H9 (cell line): ENCODE data around the gene HNRNPR. TPM values are rescaled to one million over a fixed set of nuclear protein-coding genes. Genes with fewer than 3 reads are reported as not detected.

Source experiments
- DNase-seq: peaks from one replicate; pipeline ENCODE4 v3.0.0-alpha.2; 2017
- H2AFZ ChIP-seq: one replicate; pipeline ENCODE4 v1.6.1; 2013; ENCODE audit warnings: mild to moderate bottlenecking, low read length, control low read depth, moderate library complexity
- H2AK5ac ChIP-seq: 2 replicates; pipeline ENCODE4 v1.6.1; 2013; ENCODE audit warnings: low read length, control low read depth, mixed read lengths; ENCODE audit not compliant: insufficient read length
- H2BK120ac ChIP-seq: one replicate; pipeline ENCODE4 v1.6.1; 2013; ENCODE audit warnings: low read depth, mild to moderate bottlenecking, low read length, control low read depth, inconsistent platforms; ENCODE audit not compliant: poor library complexity, severe bottlenecking
- H2BK12ac ChIP-seq: 2 replicates; pipeline ENCODE4 v1.6.1; 2013; ENCODE audit warnings: low read length, control low read depth, mixed read lengths, low read depth; ENCODE audit not compliant: insufficient read length
- H2BK15ac ChIP-seq: 2 replicates; pipeline ENCODE4 v1.6.1; 2013; ENCODE audit warnings: low read depth, low read length, control low read depth
- H2BK20ac ChIP-seq: one replicate; pipeline ENCODE4 v1.6.1; 2013; ENCODE audit warnings: low read depth, mild to moderate bottlenecking, low read length, control low read depth, inconsistent platforms; ENCODE audit not compliant: poor library complexity, severe bottlenecking
- H2BK5ac ChIP-seq: 2 replicates; pipeline ENCODE4 v1.6.1; 2013; ENCODE audit warnings: low read length, control low read depth, mixed read lengths; ENCODE audit not compliant: insufficient read length
- H3K14ac ChIP-seq: 2 replicates; pipeline ENCODE4 v1.6.1; 2013; ENCODE audit warnings: low read length, control low read depth; ENCODE audit not compliant: insufficient read depth
- H3K18ac ChIP-seq: 2 replicates; pipeline ENCODE4 v1.6.1; 2013; ENCODE audit warnings: low read depth, mild to moderate bottlenecking, mixed read lengths, low read length, control low read depth; ENCODE audit not compliant: insufficient read length
- H3K23ac ChIP-seq: 2 replicates; pipeline ENCODE4 v1.6.1; 2013; ENCODE audit warnings: low read length, control low read depth, mixed read lengths, low read depth; ENCODE audit not compliant: insufficient read length
- H3K23me2 ChIP-seq: 2 replicates; pipeline ENCODE4 v1.6.1; 2013; ENCODE audit warnings: low read depth, mild to moderate bottlenecking, mixed read lengths, low read length, control low read depth; ENCODE audit not compliant: insufficient read length, poor library complexity, severe bottlenecking
- H3K27ac ChIP-seq: 2 replicates; pipeline ENCODE4 v1.5.1; 2013; ENCODE audit warnings: low read length, control low read depth, mixed read lengths, low read depth; ENCODE audit not compliant: insufficient read length
- H3K27me3 ChIP-seq: 2 replicates; pipeline ENCODE4 v1.6.1; 2013; ENCODE audit warnings: low read length, control low read depth, inconsistent platforms; ENCODE audit not compliant: insufficient read depth
- H3K4ac ChIP-seq: 2 replicates; pipeline ENCODE4 v1.6.1; 2013; ENCODE audit warnings: low read depth, mild to moderate bottlenecking, control low read depth, inconsistent platforms, low read length, moderate library complexity
- H3K4me1 ChIP-seq: 2 replicates; pipeline ENCODE4 v1.6.1; 2013; ENCODE audit warnings: low read length, control low read depth, inconsistent platforms; ENCODE audit not compliant: insufficient read depth
- H3K4me2 ChIP-seq: 2 replicates; pipeline ENCODE4 v1.6.1; 2013; ENCODE audit warnings: low read length, control low read depth, mixed read lengths; ENCODE audit not compliant: insufficient read length, insufficient read depth
- H3K56ac ChIP-seq: 2 replicates; pipeline ENCODE4 v1.6.1; 2013; ENCODE audit warnings: low read depth, mild to moderate bottlenecking, mixed read lengths, low read length, control low read depth; ENCODE audit not compliant: insufficient read length
- H3K79me1 ChIP-seq: 2 replicates; pipeline ENCODE4 v1.6.1; 2013; ENCODE audit warnings: low read depth, mild to moderate bottlenecking, moderate library complexity, low read length, control low read depth, inconsistent platforms; ENCODE audit not compliant: insufficient read depth, poor library complexity, severe bottlenecking
- H3K79me2 ChIP-seq: 2 replicates; pipeline ENCODE4 v1.6.1; 2013; ENCODE audit warnings: low read length, control low read depth, inconsistent platforms; ENCODE audit not compliant: insufficient read depth
- H3K9ac ChIP-seq: 2 replicates; pipeline ENCODE4 v1.6.1; 2013; ENCODE audit warnings: low read length, control low read depth, mixed read lengths; ENCODE audit not compliant: insufficient read length; ENCODE audit errors: extremely low read depth
- H3K9me3 ChIP-seq: one replicate; pipeline ENCODE4 v1.6.1; 2013; ENCODE audit warnings: low read depth, low read length, inconsistent platforms; ENCODE audit not compliant: control insufficient read depth
- H3T11ph ChIP-seq: one replicate; pipeline ENCODE4 v1.6.1; 2013; ENCODE audit warnings: mild to moderate bottlenecking, low read length, control low read depth, inconsistent platforms
- H4K20me1 ChIP-seq: one replicate; pipeline ENCODE4 v1.6.1; 2013; ENCODE audit not compliant: control insufficient read depth, insufficient read length, insufficient read depth
- H4K5ac ChIP-seq: 2 replicates; pipeline ENCODE4 v1.6.1; 2013; ENCODE audit warnings: low read depth, mild to moderate bottlenecking, mixed read lengths, low read length, control low read depth; ENCODE audit not compliant: insufficient read length
- H4K8ac ChIP-seq: replicated peaks from 2 replicates; pipeline ENCODE4 v1.6.1; 2013; ENCODE audit warnings: low read length, control low read depth, mixed read lengths, low read depth; ENCODE audit not compliant: insufficient read length
- H4K91ac ChIP-seq: 2 replicates; pipeline ENCODE4 v1.6.1; 2013; ENCODE audit warnings: low read depth, mild to moderate bottlenecking, moderate library complexity, mixed read lengths, low read length, control low read depth; ENCODE audit not compliant: insufficient read length
- H3K27ac Mint-ChIP-seq, 3 experiments: 2 replicates in 2 of 3; 3 replicates in 1 of 3; pipeline ENCODE4 v1.8.0; 2020 to 2021; ENCODE audit warnings: mixed read lengths in 3 of 3, mild to moderate bottlenecking in 1 of 3, moderate library complexity in 1 of 3
- H3K27me3 Mint-ChIP-seq: 2 replicates; pipeline ENCODE4 v1.8.0; 2021; ENCODE audit warnings: low read depth, mild to moderate bottlenecking, moderate library complexity, mixed read lengths
- H3K36me3 Mint-ChIP-seq, 3 experiments: 2 replicates in 2 of 3; 3 replicates in 1 of 3; pipeline ENCODE4 v1.8.0; 2020 to 2021; ENCODE audit warnings: low read depth in 3 of 3, mixed read lengths in 3 of 3; ENCODE audit not compliant: insufficient read depth in 1 of 3
- H3K4me1 Mint-ChIP-seq, 2 experiments: 2 replicates each; pipeline ENCODE4 v1.8.0; 2020; ENCODE audit warnings: mixed read lengths in 2 of 2
- H3K4me3 Mint-ChIP-seq, 2 experiments: 2 replicates in 1 of 2; 3 replicates in 1 of 2; pipeline ENCODE4 v1.8.0; 2020 to 2021; ENCODE audit warnings: mild to moderate bottlenecking in 2 of 2, mixed read lengths in 2 of 2, moderate library complexity in 1 of 2
- H3K9me3 Mint-ChIP-seq, 2 experiments: 2 replicates in 1 of 2; 3 replicates in 1 of 2; pipeline ENCODE4 v1.8.0; 2020; ENCODE audit warnings: mild to moderate bottlenecking in 2 of 2, mixed read lengths in 2 of 2, moderate library complexity in 1 of 2
- WGBS: extraction: QIAGEN DNeasy Blood & Tissue Kit; methylation state at CpG from one replicate; pipeline ENCODE4 v1.1.7; 2013; ENCODE audit warnings: missing lambda C conversion rate, low lambda C conversion rate, mixed read lengths; ENCODE audit not compliant: insufficient read length; ENCODE audit errors: extremely low coverage; 5-methylcytosine and 5-hydroxymethylcytosine counted together
- total RNA-seq: library from RNA; stranded (reverse); gene quantifications from 2 replicates; pipeline ENCODE4 v1.2.1, GENCODE V29; 2021
- TF ChIP-seq, protein P1 (sequence below): fragments of 200-600 bp; sonication (generic); conservative IDR thresholded peaks from 3 replicates; pipeline ENCODE4 v1.8.0; 2021; ENCODE audit warnings: antibody characterized with exemption, mild to moderate bottlenecking

The HNRNPR gene
- total RNA-seq, 1 experiment from 2014 or later: 196 TPM

DNA sequence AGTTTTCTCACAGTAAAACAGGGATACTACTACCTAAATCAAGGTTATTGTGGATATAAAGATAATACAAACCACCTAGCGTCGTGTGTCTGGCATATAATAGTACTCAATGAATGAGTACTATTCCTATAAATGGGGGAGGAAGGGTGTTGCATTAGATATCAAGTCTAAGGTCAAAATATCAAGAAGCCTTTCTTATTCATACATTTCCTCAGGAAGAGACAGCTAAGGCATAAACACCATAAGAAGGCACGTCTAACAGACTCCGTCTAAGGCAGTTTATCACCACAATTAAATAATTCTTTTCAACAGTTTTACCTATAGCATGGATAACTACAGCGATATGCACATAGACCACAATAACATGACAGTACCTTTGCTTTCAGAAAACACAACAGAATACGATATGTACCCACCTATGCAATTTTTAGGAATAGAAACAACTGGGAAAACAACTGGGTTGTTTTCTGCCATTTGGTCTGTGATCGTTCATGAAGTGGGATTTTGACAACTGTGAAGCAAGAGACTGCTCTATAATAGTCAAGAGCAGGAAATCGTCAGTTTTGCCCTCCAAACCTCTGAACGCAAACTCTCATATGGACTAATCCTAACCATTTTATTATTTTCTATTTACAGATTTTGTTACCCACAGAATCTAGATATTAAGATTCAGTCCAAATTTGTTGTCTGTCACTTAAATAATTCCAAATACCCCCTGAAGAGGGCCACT is 53.1 kb downstream of the HNRNPR start:
- no peaks in the 10 kb centered on the region for H4K20me1 ChIP-seq
- H3K79me2 ChIP-seq: no peaks in the 10 kb centered on the region
- H3K27ac Mint-ChIP-seq: no peak overlapping the region
- no peak overlapping the region for H2BK120ac ChIP-seq
- no peak overlapping the region for H2BK15ac ChIP-seq
- H3K79me1 ChIP-seq: no peaks in the 10 kb centered on the region
- H2BK5ac ChIP-seq: no peak overlapping the region
- no peak overlapping the region for H3K14ac ChIP-seq
- TF ChIP-seq, protein P1, sequence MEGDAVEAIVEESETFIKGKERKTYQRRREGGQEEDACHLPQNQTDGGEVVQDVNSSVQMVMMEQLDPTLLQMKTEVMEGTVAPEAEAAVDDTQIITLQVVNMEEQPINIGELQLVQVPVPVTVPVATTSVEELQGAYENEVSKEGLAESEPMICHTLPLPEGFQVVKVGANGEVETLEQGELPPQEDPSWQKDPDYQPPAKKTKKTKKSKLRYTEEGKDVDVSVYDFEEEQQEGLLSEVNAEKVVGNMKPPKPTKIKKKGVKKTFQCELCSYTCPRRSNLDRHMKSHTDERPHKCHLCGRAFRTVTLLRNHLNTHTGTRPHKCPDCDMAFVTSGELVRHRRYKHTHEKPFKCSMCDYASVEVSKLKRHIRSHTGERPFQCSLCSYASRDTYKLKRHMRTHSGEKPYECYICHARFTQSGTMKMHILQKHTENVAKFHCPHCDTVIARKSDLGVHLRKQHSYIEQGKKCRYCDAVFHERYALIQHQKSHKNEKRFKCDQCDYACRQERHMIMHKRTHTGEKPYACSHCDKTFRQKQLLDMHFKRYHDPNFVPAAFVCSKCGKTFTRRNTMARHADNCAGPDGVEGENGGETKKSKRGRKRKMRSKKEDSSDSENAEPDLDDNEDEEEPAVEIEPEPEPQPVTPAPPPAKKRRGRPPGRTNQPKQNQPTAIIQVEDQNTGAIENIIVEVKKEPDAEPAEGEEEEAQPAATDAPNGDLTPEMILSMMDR: no peak
- H3K27ac ChIP-seq: no peak overlapping the region
- peaks cover 2 to 14% (median 11%) of the 10 kb centered on the region in 3 experiments; a peak in 5 of 7 replicates for H3K36me3 Mint-ChIP-seq
- H4K8ac ChIP-seq: no peak overlapping the region
- H3K9ac ChIP-seq: no peak overlapping the region
- no peaks in the 10 kb centered on the region for H3K4me1 Mint-ChIP-seq
- no peak overlapping the region for H2BK20ac ChIP-seq
- no peaks in the 10 kb centered on the region for H3K27me3 Mint-ChIP-seq
- H2AK5ac ChIP-seq: no peak overlapping the region
- H3K23me2 ChIP-seq: no peaks in the 10 kb centered on the region
- no peak overlapping the region for H2BK12ac ChIP-seq
- no peak overlapping the region for H3K4ac ChIP-seq
- H3K27me3 ChIP-seq: no peaks in the 10 kb centered on the region
- no CpG with 5 or more reads among the region's 9 CpGs for whole genome bisulfite sequencing
- no peak overlapping the region for H3K18ac ChIP-seq
- no peak overlapping the region for H3K4me3 Mint-ChIP-seq
- H4K91ac ChIP-seq: no peak overlapping the region
- H3K4me2 ChIP-seq: no peak overlapping the region
- no peak overlapping the region for H3K23ac ChIP-seq
- H2AFZ ChIP-seq: no peak overlapping the region
- H3K4me1 ChIP-seq: no peaks in the 10 kb centered on the region
- no peak overlapping the region for H3K56ac ChIP-seq
- H3K9me3 ChIP-seq: no peaks in the 10 kb centered on the region
- no peaks in the 10 kb centered on the region for H3K9me3 Mint-ChIP-seq
- DNase-seq: no peak
- H4K5ac ChIP-seq: no peak overlapping the region
- H3T11ph ChIP-seq: no peak overlapping the region
